ENCODE data around the gene OSCAR. TPM values are rescaled to one million over a fixed set of nuclear protein-coding genes. Genes with fewer than 3 reads are reported as not detected.

The OSCAR gene, protein sequence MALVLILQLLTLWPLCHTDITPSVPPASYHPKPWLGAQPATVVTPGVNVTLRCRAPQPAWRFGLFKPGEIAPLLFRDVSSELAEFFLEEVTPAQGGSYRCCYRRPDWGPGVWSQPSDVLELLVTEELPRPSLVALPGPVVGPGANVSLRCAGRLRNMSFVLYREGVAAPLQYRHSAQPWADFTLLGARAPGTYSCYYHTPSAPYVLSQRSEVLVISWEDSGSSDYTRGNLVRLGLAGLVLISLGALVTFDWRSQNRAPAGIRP
- 0.64 and 0.79 TPM in 2 replicates for total RNA-seq

DNA sequence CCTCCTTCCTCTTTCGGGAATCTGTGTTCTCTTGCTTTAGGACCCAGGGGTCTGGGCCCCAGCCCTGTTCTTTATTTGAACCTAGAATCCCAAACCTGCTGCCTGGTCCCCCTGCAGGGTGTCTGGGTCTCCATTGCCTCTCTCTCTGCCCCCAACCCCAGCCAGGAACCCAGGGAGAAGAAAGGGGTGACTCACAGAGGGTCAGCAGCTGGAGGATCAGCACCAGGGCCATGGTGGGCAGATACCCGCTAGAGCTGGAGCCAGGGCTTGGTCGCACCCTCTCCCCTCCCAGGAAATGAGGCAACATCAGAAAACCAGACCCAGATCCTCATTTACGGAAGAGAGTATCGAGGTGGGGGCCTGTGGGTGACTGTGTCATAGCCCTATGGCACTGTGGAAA, at the start of gene OSCAR:
TSS of gene OSCAR (minus strand) at position 243 of the 400 bp plus-strand sequence. CDS start at position 232, 11 bp downstream.
- DNase-seq (ENCODE audit: low read depth) (no peak), FAIRE-seq (no peak)
- Histone ChIP-seq H3K4me3 (ENCODE audit: low read depth, low read length) (no peak within 1 kb of the TSS), H3K36me3 (ENCODE audit: control insufficient read depth, insufficient read depth, low read length) (peaks cover 1% of the 10 kb centered on the region), H3K27me3 (ENCODE audit: control insufficient read depth, insufficient read depth, low read length) (no peaks in the 10 kb centered on the region)
- TF ChIP-seq, protein P1, sequence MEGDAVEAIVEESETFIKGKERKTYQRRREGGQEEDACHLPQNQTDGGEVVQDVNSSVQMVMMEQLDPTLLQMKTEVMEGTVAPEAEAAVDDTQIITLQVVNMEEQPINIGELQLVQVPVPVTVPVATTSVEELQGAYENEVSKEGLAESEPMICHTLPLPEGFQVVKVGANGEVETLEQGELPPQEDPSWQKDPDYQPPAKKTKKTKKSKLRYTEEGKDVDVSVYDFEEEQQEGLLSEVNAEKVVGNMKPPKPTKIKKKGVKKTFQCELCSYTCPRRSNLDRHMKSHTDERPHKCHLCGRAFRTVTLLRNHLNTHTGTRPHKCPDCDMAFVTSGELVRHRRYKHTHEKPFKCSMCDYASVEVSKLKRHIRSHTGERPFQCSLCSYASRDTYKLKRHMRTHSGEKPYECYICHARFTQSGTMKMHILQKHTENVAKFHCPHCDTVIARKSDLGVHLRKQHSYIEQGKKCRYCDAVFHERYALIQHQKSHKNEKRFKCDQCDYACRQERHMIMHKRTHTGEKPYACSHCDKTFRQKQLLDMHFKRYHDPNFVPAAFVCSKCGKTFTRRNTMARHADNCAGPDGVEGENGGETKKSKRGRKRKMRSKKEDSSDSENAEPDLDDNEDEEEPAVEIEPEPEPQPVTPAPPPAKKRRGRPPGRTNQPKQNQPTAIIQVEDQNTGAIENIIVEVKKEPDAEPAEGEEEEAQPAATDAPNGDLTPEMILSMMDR (IDR thresholded peaks at IDR 0.05; ENCODE audit: insufficient read depth, low read length, severe bottlenecking): no peak

DNA sequence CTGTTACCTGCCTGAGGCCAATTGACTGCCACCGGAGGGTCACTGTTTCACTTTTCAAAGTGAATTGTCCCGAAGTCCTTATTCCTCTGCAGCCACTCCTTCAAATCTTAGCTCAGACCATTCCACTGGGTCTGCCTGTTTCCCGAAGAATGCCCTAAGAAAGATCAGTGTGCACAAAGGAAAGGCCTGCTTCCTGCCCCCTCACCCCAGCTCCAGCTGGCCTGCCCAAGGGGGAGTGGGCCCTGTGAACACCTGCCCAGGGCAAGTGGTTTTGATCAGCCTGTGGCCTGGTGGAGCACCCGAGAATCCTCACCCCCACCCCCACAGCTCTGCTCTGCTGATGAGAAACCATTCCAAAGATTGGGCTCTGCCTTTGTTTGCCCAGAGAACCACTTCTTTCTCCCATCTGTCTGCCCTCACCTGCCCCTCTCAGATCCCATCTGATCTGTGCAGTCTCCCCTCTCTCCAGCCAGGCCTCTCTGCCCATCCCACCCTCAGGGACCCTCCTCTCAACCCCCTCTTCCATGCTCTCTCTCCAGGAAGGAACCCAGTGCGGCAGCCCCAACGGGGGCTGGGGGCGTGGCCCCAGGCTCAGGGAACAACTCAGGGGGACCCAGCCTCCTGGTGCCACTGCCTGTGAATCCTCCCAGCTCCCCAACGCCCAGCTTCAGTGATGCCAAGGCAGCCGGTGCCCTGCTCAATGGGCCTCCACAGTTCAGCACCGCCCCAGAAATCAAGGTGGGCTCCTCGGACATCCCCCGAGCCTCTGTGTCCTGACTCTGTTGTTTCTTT, 48.6 kb upstream of the OSCAR start:
- no peak for FAIRE-seq
- no peaks in the 10 kb centered on the region for H3K27me3 ChIP-seq (ENCODE audit: control insufficient read depth, insufficient read depth, low read length)
- H3K36me3 ChIP-seq (ENCODE audit: control insufficient read depth, insufficient read depth, low read length): peaks cover 63% of the 10 kb centered on the region
- no peak overlapping the region for H3K4me3 ChIP-seq (ENCODE audit: low read depth, low read length)
- DNase-seq (ENCODE audit: low read depth): no peak
- TF ChIP-seq, protein P1 (IDR thresholded peaks at IDR 0.05; ENCODE audit: insufficient read depth, low read length, severe bottlenecking): no peak

DNA sequence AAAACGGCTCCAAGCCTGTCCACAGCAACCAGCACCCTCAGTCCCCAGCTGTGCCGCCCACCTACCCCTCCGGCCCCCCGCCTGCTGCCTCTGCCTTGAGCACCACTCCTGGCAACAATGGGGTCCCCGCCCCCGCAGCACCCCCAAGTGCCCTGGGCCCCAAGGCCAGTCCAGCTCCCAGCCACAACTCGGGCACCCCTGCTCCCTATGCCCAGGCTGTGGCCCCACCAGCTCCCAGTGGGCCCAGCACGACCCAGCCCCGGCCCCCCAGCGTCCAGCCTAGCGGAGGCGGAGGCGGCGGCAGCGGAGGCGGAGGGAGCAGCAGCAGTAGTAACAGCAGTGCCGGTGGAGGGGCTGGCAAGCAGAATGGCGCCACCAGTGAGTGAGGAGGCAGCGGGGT, 47.6 kb upstream of the OSCAR start:
- H3K27me3 ChIP-seq (ENCODE audit: control insufficient read depth, insufficient read depth, low read length): no peaks in the 10 kb centered on the region
- H3K36me3 ChIP-seq (ENCODE audit: control insufficient read depth, insufficient read depth, low read length): peaks cover 68% of the 10 kb centered on the region
- H3K4me3 ChIP-seq (ENCODE audit: low read depth, low read length): no peak overlapping the region
- TF ChIP-seq, protein P1 (IDR thresholded peaks at IDR 0.05; ENCODE audit: insufficient read depth, low read length, severe bottlenecking): no peak
- FAIRE-seq (no peak), DNase-seq (ENCODE audit: low read depth) (no peak)

DNA sequence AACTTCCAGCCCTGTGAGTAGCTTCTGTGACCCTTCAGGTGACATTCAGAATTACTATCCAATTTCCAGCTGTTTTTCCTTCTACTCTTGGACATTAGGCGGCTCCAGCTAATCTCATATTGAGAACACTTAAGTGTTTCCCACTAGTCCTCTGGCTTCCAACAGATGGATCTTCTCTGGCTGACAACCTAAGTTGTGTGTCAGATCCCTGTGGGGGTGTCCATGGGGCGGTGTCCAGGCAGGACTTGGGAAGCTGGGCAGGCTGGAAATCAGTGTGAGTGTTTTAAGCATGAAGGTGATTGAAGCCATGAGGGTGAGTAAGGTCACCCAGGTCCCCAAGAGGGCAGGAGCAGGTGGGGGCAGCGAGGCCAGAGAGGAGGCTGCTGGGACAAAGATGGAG, 47.1 kb upstream of the OSCAR start:
- H3K4me3 ChIP-seq (ENCODE audit: low read depth, low read length): no peak overlapping the region
- DNase-seq (ENCODE audit: low read depth) (no peak), FAIRE-seq (no peak)
- no peaks in the 10 kb centered on the region for H3K27me3 ChIP-seq (ENCODE audit: control insufficient read depth, insufficient read depth, low read length)
- TF ChIP-seq, protein P1 (IDR thresholded peaks at IDR 0.05; ENCODE audit: insufficient read depth, low read length, severe bottlenecking): no peak
- peaks cover 69% of the 10 kb centered on the region for H3K36me3 ChIP-seq (ENCODE audit: control insufficient read depth, insufficient read depth, low read length)

DNA sequence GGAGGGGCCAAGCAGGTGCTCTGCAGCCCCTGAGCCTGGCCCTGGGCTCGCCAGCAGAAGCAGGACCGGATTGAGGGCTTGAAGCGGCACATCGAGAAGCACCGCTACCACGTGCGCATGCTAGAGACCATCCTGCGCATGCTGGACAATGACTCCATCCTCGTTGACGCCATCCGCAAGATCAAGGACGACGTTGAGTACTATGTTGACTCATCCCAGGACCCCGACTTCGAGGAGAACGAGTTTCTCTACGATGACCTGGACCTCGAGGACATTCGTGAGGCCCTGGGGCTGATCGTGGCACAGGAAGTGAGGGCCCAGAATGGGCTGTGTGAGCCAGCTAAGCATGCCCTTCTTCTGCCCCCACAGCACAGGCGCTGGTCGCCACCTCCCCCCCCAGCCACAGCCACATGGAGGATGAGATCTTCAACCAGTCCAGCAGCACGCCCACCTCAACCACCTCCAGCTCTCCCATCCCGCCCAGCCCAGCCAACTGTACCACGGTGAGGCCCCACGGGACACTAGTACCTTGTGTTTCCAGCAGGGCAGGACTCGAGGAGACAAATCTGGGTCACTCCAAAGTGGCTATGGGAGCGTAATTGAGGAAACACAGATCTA, 45.0 kb upstream of the OSCAR start:
- peaks cover 60% of the 10 kb centered on the region for H3K36me3 ChIP-seq (ENCODE audit: control insufficient read depth, insufficient read depth, low read length)
- H3K27me3 ChIP-seq (ENCODE audit: control insufficient read depth, insufficient read depth, low read length): no peaks in the 10 kb centered on the region
- H3K4me3 ChIP-seq (ENCODE audit: low read depth, low read length): no peak overlapping the region
- FAIRE-seq: no peak
- TF ChIP-seq, protein P1 (IDR thresholded peaks at IDR 0.05; ENCODE audit: insufficient read depth, low read length, severe bottlenecking): no peak
- no peak for DNase-seq (ENCODE audit: low read depth)
